HG03354 (cell line): ENCODE results near the gene ARHGAP10.

Experiments used
- ATAC-seq: cut with Tn5 transposase; IDR thresholded peaks from one replicate; pipeline ENCODE4 v1.9.1; 2021; ENCODE audit warnings: mild to moderate bottlenecking; ENCODE audit not compliant: unreplicated experiment, poor library complexity, severe bottlenecking

Gene ARHGAP10

GRCh38 chr4:147821555-147821954, 89.7 kb downstream of the ARHGAP10 start:
- peak; percentile 76 for ATAC-seq

DNA sequence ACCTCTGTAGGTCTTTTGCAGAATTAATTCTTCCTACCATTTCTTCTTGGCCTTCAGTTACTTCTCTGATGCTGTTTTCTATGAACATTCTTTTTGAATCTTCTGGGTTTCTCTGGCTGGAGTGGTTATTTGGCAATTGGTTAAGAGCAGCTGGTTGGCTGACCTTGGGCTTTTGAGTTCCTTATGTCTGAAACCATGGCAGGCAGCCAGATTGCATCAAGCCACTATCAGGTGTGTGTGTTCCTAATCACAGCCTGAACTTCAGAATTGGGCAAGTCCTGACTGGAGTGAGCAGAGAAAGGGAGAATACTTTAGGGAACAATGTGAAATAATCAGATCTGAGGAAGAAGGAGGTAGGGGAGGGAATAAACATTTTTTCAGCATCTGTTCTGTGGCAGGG, 90.2 kb downstream of the ARHGAP10 start:
- no peak for ATAC-seq

GRCh38 chr4:147823130-147823529, 91.2 kb downstream of the ARHGAP10 start:
- ATAC-seq = no peak

GRCh38 chr4:147824316-147824715, 92.4 kb downstream of the ARHGAP10 start:
- ATAC-seq = no peak

DNA sequence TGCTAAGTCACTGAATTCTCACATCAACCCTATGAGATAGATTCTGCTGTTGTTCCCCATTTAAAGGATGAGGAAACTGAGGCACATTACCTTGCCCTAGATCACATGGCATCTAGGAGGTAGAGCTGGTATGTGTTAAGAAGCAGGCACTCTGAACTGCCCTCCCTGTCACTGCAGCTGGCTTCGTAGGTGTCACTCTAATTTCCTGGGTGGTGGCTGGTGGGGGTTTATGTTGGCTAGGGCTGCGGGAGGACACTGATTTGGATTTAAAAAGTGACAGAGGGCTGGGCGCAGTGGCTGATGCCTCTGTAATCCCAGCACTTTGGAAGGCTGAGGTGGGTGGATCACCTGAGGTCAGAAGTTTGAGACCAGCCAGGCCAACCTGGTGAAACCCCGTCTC, 93.0 kb downstream of the ARHGAP10 start:
- ATAC-seq = no peak

GRCh38 chr4:147825451-147826287, 93.8 kb downstream of the ARHGAP10 start:
- ATAC-seq = no peak

GRCh38 chr4:147826288-147826646, 94.4 kb downstream of the ARHGAP10 start:
- ATAC-seq = no peak

- no peak for ATAC-seq
These were observed 96.5 kb downstream of the ARHGAP10 start for GRCh38 chr4:147828331-147828905.

DNA sequence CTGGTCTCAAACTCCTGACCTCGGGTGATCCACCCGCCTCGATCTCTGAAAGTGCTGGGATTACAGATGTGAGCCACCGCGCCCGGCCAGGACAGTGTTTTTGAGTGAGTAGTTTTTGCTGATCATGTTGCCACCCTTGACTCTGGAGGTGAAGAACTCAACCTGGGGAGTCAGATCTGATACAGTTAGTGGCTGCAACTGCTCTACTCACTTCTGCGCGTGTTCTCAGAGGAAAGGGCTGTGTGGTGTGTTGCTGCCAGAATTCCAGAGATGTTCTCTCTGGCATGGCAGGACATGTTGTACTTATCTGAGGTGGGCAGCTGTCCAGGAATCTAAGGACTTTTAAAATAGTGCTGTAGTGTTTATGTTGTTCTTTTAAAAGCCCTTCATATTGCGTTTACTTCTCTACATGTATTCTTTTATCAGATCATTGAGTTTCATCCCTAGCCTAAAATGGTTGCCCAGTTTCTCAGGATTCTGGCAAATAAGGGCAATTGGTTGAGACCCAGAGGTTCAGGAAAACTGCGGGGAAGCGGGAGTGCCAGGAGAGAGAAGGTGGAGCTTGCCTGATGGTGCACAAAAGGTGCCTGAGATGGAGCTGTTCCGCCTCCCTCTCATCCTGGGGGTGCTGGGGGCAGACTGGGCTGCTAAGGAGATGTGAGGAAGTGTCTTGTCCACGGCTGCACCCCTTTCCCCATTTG, 97.7 kb downstream of the ARHGAP10 start:
- ATAC-seq = no peak

DNA sequence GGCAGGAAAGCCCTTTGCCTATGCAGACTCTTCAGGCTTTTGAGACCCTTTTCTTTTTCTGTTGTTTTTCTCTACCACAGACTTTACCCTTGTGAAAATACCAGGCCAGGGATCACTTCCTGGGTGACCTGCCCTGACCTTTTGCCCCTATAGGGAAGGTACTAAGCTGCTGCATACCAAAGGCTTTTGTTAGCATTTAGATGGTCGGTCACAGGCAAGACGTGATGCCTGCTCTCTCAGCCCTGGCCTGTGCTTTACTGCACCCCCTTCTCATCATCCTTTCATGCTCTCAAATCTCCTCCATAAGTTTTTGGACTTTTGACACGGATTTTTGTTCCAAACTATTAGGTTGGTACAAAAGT, 98.2 kb downstream of the ARHGAP10 start:
- ATAC-seq = no peak

DNA sequence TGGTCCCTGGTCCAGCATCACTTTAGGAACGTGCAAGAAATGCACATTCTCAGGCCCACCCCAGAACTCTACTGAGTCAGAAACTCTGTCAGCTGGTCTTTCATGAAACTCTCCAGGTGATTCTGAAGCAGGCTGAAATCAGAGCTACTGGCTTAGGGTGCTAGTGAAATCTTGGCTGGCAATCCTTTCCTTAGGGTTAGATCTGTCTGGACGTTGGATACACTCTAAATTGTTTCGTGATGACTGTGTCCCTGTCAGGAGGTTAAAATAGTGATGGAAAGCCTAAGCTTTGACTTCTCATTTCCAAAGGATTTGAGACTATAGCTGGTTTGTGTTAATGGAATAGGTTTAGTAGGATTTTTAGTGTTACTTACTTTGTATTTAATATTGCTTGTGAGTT, 99.1 kb downstream of the ARHGAP10 start:
- ATAC-seq = no peak

DNA sequence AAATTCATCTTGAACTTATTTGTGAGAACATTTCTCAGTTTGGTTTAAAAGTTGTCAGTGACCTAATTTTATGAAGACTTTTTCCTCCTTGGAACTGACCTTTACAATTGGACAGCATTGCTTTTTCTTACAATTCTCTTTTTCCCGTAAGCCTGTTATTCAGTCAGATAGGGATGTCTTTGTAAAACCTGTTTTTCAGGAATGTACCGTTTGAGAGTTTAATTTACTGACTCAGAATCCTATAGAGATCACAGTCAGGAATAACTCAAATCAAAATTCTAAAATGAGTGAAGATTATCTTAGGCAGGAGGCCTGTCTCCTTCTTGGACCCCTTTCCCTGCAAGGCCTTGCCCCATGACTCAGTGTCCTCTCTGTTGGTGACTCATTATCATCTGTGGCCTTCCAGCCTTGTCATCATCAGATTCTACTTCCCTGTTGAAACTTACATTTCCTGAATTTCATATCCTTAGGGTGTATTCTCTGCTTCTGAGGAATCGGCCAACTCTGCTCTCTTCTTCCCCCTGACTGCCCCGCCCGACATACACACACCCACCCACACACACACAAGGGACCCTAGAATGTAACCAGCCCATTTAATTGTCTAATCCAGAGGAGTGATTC, 99.8 kb downstream of the ARHGAP10 start:
- no peak for ATAC-seq

DNA sequence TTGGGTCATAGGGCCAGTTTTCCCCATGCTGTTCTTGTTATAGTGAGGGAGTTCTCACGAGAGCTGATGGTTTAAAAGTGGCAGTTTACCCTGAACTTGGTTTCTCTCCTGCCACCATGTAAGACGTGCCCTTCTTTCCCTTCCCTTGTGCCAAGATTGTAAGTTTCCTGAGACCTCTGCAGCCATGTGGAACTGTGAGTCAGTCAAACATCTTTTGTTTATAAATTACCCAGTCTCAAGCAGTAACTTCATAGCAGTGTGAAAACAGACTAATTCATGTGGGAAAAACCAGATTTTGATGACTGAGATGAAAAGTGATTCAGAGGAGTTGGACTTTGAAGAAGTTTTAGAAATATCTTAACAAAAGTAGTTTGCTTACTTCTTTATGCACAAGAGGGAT, 101.4 kb downstream of the ARHGAP10 start:
- ATAC-seq = no peak

- no peak for ATAC-seq
These were observed 101.9 kb downstream of the ARHGAP10 start for GRCh38 chr4:147833741-147834140.

- no peak for ATAC-seq
These were observed 102.6 kb downstream of the ARHGAP10 start for GRCh38 chr4:147834480-147834879.

DNA sequence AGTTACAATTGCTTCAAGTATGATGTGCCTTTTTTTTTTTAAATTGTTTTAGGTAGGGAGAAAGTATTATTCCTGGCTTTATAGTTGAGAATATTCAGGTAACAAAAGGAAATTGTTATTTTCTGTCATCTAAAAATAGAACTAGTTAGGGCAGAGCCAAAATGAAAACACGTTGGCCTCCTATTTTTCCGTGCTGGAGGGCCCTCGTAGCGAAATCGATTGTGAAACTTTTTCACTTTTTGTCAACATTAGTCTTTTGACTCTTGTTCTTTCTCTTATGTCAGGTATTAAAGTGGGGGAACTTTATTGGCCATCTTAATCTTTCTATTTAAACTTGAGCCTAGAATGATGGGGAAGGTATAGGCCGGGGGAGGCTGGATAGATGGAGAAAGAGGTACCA, 104.9 kb downstream of the ARHGAP10 start:
- no peak for ATAC-seq

GRCh38 chr4:147837435-147837834, 105.5 kb downstream of the ARHGAP10 start:
- peak; percentile 39 for ATAC-seq

DNA sequence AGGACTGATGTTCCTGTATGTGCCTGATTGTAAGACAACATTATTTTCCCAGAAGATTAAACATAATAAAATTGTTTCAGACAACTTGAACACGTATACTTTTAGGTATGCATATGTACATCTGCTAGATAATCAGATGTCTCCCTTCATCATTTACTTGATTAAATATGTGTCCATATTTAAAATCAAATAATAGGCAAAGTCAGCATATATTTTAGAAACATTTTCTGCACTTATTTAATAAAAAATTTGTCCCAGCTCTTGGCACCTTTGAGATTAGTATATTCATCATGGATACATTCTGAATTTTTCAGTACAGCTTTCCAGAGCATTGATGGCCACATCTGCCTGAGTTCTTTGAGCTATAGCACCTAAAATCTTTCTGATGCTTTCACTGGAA, 106.0 kb downstream of the ARHGAP10 start:
- no peak for ATAC-seq

DNA sequence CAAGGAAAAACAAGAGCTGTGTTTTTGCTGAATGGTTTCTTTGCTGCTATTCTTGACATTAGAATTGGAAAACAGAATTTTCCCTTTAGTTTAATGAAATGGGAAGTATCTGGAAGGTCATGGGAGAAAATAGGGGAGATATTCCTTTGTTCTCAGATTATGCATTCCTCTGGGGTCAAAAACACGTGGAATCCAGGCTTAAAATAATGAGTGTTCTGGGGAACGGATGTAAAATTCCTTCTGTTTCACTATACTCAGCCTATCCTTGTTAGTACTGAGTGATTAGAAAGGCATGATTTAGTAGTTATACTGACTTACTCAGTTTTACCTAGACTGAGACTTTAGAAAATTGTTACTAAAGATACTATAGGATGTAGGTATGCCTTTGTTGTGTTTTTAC, 107.3 kb downstream of the ARHGAP10 start:
- no peak for ATAC-seq

- no peak for ATAC-seq
These were observed 107.8 kb downstream of the ARHGAP10 start for GRCh38 chr4:147839663-147840062.
